Pancreas (tissue), 10 donors: ENCODE measurements around the gene PTPN2. TPM values are rescaled to one million over a fixed set of nuclear protein-coding genes. Genes with fewer than 3 reads are reported as not detected.

ENCODE experiments used
- ATAC-seq, 4 donors: fragments of 200-7000 bp; cut with Tn5 transposase; one replicate each; pipeline versions ENCODE4 v1.8.0 to v1.9.1; 2020; ENCODE audit warnings: mild to moderate bottlenecking in 4 of 4, moderate library complexity in 4 of 4
- DNase-seq, 6 donors: peaks; one replicate each; pipeline ENCODE4 v3.0.0-alpha.2; 2020
- FAIRE-seq: peaks from 2 replicates; lab custom pipeline; 2012; peaks lifted over from hg19 to GRCh38; lab: Jason Lieb, UNC
- H3K27ac ChIP-seq, 4 donors: fragments of 200-600 bp; sonication (generic); 1 replicate in 3 of 4; 2 replicates in 1 of 4; pipeline versions ENCODE4 v1.5.0 to v1.8.0; 2020
- H3K27me3 ChIP-seq, 4 donors: fragments of 200-600 bp; one replicate each; pipeline ENCODE4 v1.8.0; 2021
- H3K36me3 ChIP-seq, 3 donors: fragments of 200-600 bp; sonication (generic) in 1 of 3; one replicate each; pipeline versions ENCODE4 v1.5.0 to v1.8.0; 2020 to 2021
- H3K4me1 ChIP-seq, 3 donors: fragments of 200-600 bp; one replicate each; pipeline ENCODE4 v1.8.0; 2021
- H3K4me3 ChIP-seq, 4 donors: fragments of 200-600 bp; sonication (generic) in 2 of 4; one replicate each; pipeline versions ENCODE4 v1.5.0 to v1.8.0; 2020 to 2021
- H3K9me3 ChIP-seq, 4 donors: fragments of 200-600 bp; one replicate each; pipeline ENCODE4 v1.8.0; 2021
- CTCF ChIP-seq, 4 donors: fragments of 200-600 bp; sonication (generic) in 3 of 4; IDR thresholded peaks; one replicate each; pipeline versions ENCODE4 v1.5.0 to v1.8.0; 2021; ENCODE audit warnings: antibody characterized with exemption in 4 of 4
- WGBS, 2 donors: extraction: QIAGEN DNeasy Blood & Tissue Kit; methylation state at CpG; one replicate each; pipeline ENCODE4 v1.1.7; 2013; 5-methylcytosine and 5-hydroxymethylcytosine counted together
- intact Hi-C, 3 donors: fragments of 100-400 bp; cut with DNase I; formaldehyde crosslinking; loops; one replicate each; pipeline versions ENCODE4 v1.11.1 to v1.14.2; 2022
- polyA plus RNA-seq, 2 donors: library from polyadenylated mRNA; stranded (reverse); fragments of 200-250 nt; gene quantifications; one replicate each; pipeline ENCODE4 v1.2.3, GENCODE V29; 2013
- total RNA-seq, 6 donors: library from RNA; stranded (reverse); fragmentation: NEBNext Ultra II Directional in 4 of 6; extraction: Animal tissue kit (Norgen Biotek cat#: 25700) in 4 of 6; gene quantifications; one replicate each; pipeline versions ENCODE4 v1.2.1 to v1.2.4, GENCODE V29; 2021 to 2023
- donor health status: healthy with polysubstance abuse.
- donor health status: DM: no; HTN: no; CAD: no; lungs with moderate emphysema.
- donor health status: DM: no; HTN: no; CAD: no.
- donor health status: control.
- donor health status: control.
- donor health status: Bipolar disorder and iron deficiency.
- donor health status: DM: yes; HTN: yes; CAD: no.
- donor health status: DM: no; HTN: no; CAD: no.
- donor health status: DM: no; HTN: no; CAD: no.
- donor health status: DM: yes; HTN: yes; CAD: no.

Gene PTPN2
- total and polyA plus RNA-seq, 8 donors, result 22.8 to 37.1 (median 26.3) TPM

- H3K4me3 ChIP-seq, result no peak overlapping the region
- H3K4me1 ChIP-seq, result peaks cover 0 to 7% (median 4%) of the 10 kb centered on the region in 3 donors
- DNase-seq (no peak), ATAC-seq (no peak), FAIRE-seq (no peak)
- WGBS, 2 donors, result 85 to 87% methylated on average over 7 of the region's 7 CpGs
- H3K36me3 ChIP-seq, result no peaks in the 10 kb centered on the region
- H3K27me3 ChIP-seq, result no peaks in the 10 kb centered on the region
- intact Hi-C loops, result no loop called here
- no peak overlapping the region for H3K27ac ChIP-seq
- no peak for TF ChIP-seq CTCF (IDR thresholded peaks at IDR 0.05)
- no peaks in the 10 kb centered on the region for H3K9me3 ChIP-seq
Measured at GRCh38 chr18:12867441-12868123, 16.5 kb downstream of the PTPN2 start.

- Histone ChIP-seq H3K27me3 (no peaks in the 10 kb centered on the region), H3K4me1 (peaks cover 0 to 15% (median 10%) of the 10 kb centered on the region in 3 donors), H3K4me3 (no peak overlapping the region), H3K27ac (no peak overlapping the region), H3K9me3 (no peaks in the 10 kb centered on the region), H3K36me3 (no peaks in the 10 kb centered on the region)
- WGBS, 2 donors, result 54 to 55% methylated on average over 3 of the region's 3 CpGs
- TF ChIP-seq CTCF (IDR thresholded peaks at IDR 0.05), result no peak
- no peak for DNase-seq
- no peak for FAIRE-seq
- ATAC-seq, result no peak
- intact Hi-C loops, result no loop called here
Measured at GRCh38 chr18:12863687-12864216, 20.3 kb downstream of the PTPN2 start.

GRCh38 chr18:12862874-12863482, 21.1 kb downstream of the PTPN2 start:
- peak overlapping the region in 1 of 4 donors; percentile 28 for H3K27ac ChIP-seq
- FAIRE-seq (no peak), ATAC-seq (no peak), DNase-seq (no peak)
- peaks cover 0 to 15% (median 10%) of the 10 kb centered on the region in 3 donors for H3K4me1 ChIP-seq
- no peak overlapping the region for H3K4me3 ChIP-seq
- no peak for TF ChIP-seq CTCF (IDR thresholded peaks at IDR 0.05)
- 46 to 47% methylated on average over 2 of the region's 2 CpGs for WGBS, 2 donors
- intact Hi-C loops, result no loop called here
- no peaks in the 10 kb centered on the region for H3K9me3 ChIP-seq
- H3K27me3 ChIP-seq, result no peaks in the 10 kb centered on the region
- H3K36me3 ChIP-seq, result no peaks in the 10 kb centered on the region

GRCh38 chr18:12862467-12862866, 21.6 kb downstream of the PTPN2 start:
- ATAC-seq, result peak; percentile 71 to 89 (median 84)
- Histone ChIP-seq H3K27ac (peak overlapping the region in 2 of 4 donors; percentile 0 to 19), H3K4me3 (no peak overlapping the region), H3K4me1 (peaks cover 0 to 15% (median 10%) of the 10 kb centered on the region in 3 donors), H3K27me3 (no peaks in the 10 kb centered on the region), H3K9me3 (no peaks in the 10 kb centered on the region), H3K36me3 (no peaks in the 10 kb centered on the region)
- no peak for DNase-seq
- no peak for TF ChIP-seq CTCF (IDR thresholded peaks at IDR 0.05)
- WGBS, 2 donors, result 8 to 17% methylated on average over 2 of the region's 2 CpGs
- intact Hi-C loops, result no loop called here
- no peak for FAIRE-seq
